Naive thymus-derived CD4-positive, alpha-beta T cell (primary cell): ENCODE measurements around the gene LCA5. TPM values are rescaled to one million over a fixed set of nuclear protein-coding genes. Genes with fewer than 3 reads are reported as not detected.

ENCODE experiments used
- ATAC-seq: fragments of 150-1000 bp; cut with Tn5 transposase; 2 replicates; pipeline ENCODE4 v1.10.0; 2021; ENCODE audit warnings: mild to moderate bottlenecking, moderate library complexity
- CTCF ChIA-PET: fragments of 350-600 bp; sonication (Branson Sonifier 250); formaldehyde crosslinking; loops from one replicate; lab custom pipeline; 2021; ENCODE audit warnings: antibody characterized with exemption; lab: Charles Lee
- POLR2A ChIA-PET: fragments of 350-600 bp; sonication (Branson Sonifier 250); formaldehyde crosslinking; loops from one replicate; lab custom pipeline; 2021; ENCODE audit warnings: antibody characterized with exemption, inconsistent platforms; lab: Charles Lee
- DNase-seq, 9 donors: peaks; one replicate each; pipeline versions ENCODE4 v3.0.0 to v3.0.0-alpha.2; 2020 to 2022; ENCODE audit warnings: mixed read lengths in 1 of 9
- H3K27ac ChIP-seq: one replicate; pipeline ENCODE4 v1.7.0; 2013; ENCODE audit warnings: mild to moderate bottlenecking, low read depth, low read length, moderate library complexity
- H3K27me3 ChIP-seq, 2 donors: one replicate each; pipeline ENCODE4 v1.7.0; 2013; ENCODE audit warnings: low read length in 2 of 2, mild to moderate bottlenecking in 2 of 2, moderate library complexity in 2 of 2; ENCODE audit not compliant: control insufficient read depth in 2 of 2, insufficient read depth in 2 of 2
- H3K36me3 ChIP-seq, 3 experiments: 1 replicate in 2 of 3; 2 replicates in 1 of 3; pipeline ENCODE4 v1.7.0; 2013; ENCODE audit warnings: low read length in 3 of 3, mild to moderate bottlenecking in 3 of 3, moderate library complexity in 1 of 3; ENCODE audit not compliant: insufficient read depth in 3 of 3, control insufficient read depth in 2 of 3
- H3K4me1 ChIP-seq, 2 donors: one replicate each; pipeline ENCODE4 v1.7.0; 2013; ENCODE audit warnings: low read length in 2 of 2, mild to moderate bottlenecking in 2 of 2, moderate library complexity in 1 of 2; ENCODE audit not compliant: control insufficient read depth in 2 of 2, insufficient read depth in 2 of 2
- H3K4me3 ChIP-seq: 2 replicates; pipeline ENCODE4 v1.7.0; 2013; ENCODE audit warnings: mild to moderate bottlenecking, low read length
- H3K9me3 ChIP-seq, 3 experiments: 1 replicate in 2 of 3; 2 replicates in 1 of 3; pipeline ENCODE4 v1.7.0; 2013; ENCODE audit warnings: low read length in 3 of 3; ENCODE audit not compliant: control insufficient read depth in 2 of 3
- H3K27ac Mint-ChIP-seq, 9 donors: one replicate each; pipeline ENCODE4 v1.8.0; 2020 to 2022; ENCODE audit warnings: mixed read lengths in 9 of 9, mild to moderate bottlenecking in 8 of 9, moderate library complexity in 5 of 9, inconsistent platforms in 2 of 9
- H3K27me3 Mint-ChIP-seq, 5 donors: one replicate each; pipeline ENCODE4 v1.8.0; 2021 to 2022; ENCODE audit warnings: mixed read lengths in 5 of 5, mild to moderate bottlenecking in 1 of 5
- H3K36me3 Mint-ChIP-seq, 5 donors: one replicate each; pipeline ENCODE4 v1.8.0; 2020 to 2022; ENCODE audit warnings: mixed read lengths in 5 of 5, mild to moderate bottlenecking in 3 of 5, inconsistent platforms in 1 of 5
- H3K4me1 Mint-ChIP-seq, 7 donors: one replicate each; pipeline ENCODE4 v1.8.0; 2020 to 2022; ENCODE audit warnings: mixed read lengths in 7 of 7, mild to moderate bottlenecking in 3 of 7, inconsistent platforms in 1 of 7
- H3K4me3 Mint-ChIP-seq, 10 donors: one replicate each; pipeline ENCODE4 v1.8.0; 2020 to 2022; ENCODE audit warnings: mild to moderate bottlenecking in 10 of 10, mixed read lengths in 10 of 10, moderate library complexity in 6 of 10, inconsistent platforms in 2 of 10
- H3K9me3 Mint-ChIP-seq, 11 donors: one replicate each; pipeline ENCODE4 v1.8.0; 2020 to 2022; ENCODE audit warnings: mixed read lengths in 11 of 11, mild to moderate bottlenecking in 4 of 11, inconsistent platforms in 1 of 11, moderate library complexity in 1 of 11
- intact Hi-C, 2 donors: fragments of 100-400 bp; cut with micrococcal nuclease; formaldehyde crosslinking; loops; one replicate each; pipeline ENCODE4 v1.15.1; 2023
- polyA plus RNA-seq, 2 donors: library from polyadenylated mRNA; unstranded; fragments of 300-500 nt; fragmentation: Illumina TruSeq; gene quantifications; one replicate each; pipeline ENCODE4 v1.2.3, GENCODE V29; 2021
- total RNA-seq, 6 experiments: library from RNA in 5 of 6; stranded (reverse) in 5 of 6; gene quantifications; 1 replicate in 5 of 6; 2 replicates in 1 of 6; pipeline ENCODE4 v1.2.3 and lab custom pipeline; 2021 to 2026

Gene LCA5
- total and polyA plus RNA-seq, 7 experiments from 2014 or later: 0.10 to 0.65 (median 0.30) TPM

- H3K27ac Mint-ChIP-seq: no peak overlapping the region
- intact Hi-C loops: no loop called here
- peaks cover 3 to 37% (median 19%) of the 10 kb centered on the region in 5 donors for H3K27me3 Mint-ChIP-seq
- no peak overlapping the region for H3K4me3 Mint-ChIP-seq
- no peaks in the 10 kb centered on the region for H3K4me1 Mint-ChIP-seq
- Histone ChIP-seq H3K27me3 (no peaks in the 10 kb centered on the region), H3K27ac (no peak overlapping the region), H3K4me1 (no peaks in the 10 kb centered on the region), H3K9me3 (no peaks in the 10 kb centered on the region), H3K4me3 (no peak overlapping the region), H3K36me3 (no peaks in the 10 kb centered on the region)
- H3K9me3 Mint-ChIP-seq: no peaks in the 10 kb centered on the region
- ChIA-PET CTCF (no interaction called here), POLR2A (no interaction called here)
- DNase-seq (no peak), ATAC-seq (no peak)
- no peaks in the 10 kb centered on the region for H3K36me3 Mint-ChIP-seq
These were observed 71.8 kb downstream of the LCA5 start for GRCh38 chr6:79465381-79465780.

- no peaks in the 10 kb centered on the region for H3K4me1 Mint-ChIP-seq
- H3K36me3 Mint-ChIP-seq: no peaks in the 10 kb centered on the region
- H3K27ac ChIP-seq: no peak overlapping the region
- H3K36me3 ChIP-seq: no peaks in the 10 kb centered on the region
- H3K9me3 Mint-ChIP-seq: peaks cover 0 to 2% (median 0%) of the 10 kb centered on the region in 11 donors
- intact Hi-C loops: no loop called here
- POLR2A ChIA-PET: no interaction called here
- H3K27ac Mint-ChIP-seq: no peak overlapping the region
- ATAC-seq: no peak
- DNase-seq: no peak
- CTCF ChIA-PET: no interaction called here
- no peak overlapping the region for H3K4me3 Mint-ChIP-seq
- H3K9me3 ChIP-seq: no peaks in the 10 kb centered on the region
- no peak overlapping the region for H3K4me3 ChIP-seq
- H3K27me3 Mint-ChIP-seq: peaks cover 3 to 28% (median 14%) of the 10 kb centered on the region in 5 donors
- no peaks in the 10 kb centered on the region for H3K27me3 ChIP-seq
- H3K4me1 ChIP-seq: no peaks in the 10 kb centered on the region
These were observed 73.6 kb downstream of the LCA5 start for GRCh38 chr6:79463621-79464050.

GRCh38 chr6:79461205-79461604 lies 76.0 kb downstream of the LCA5 start:
- Mint-ChIP-seq H3K4me3 (no peak overlapping the region), H3K36me3 (no peaks in the 10 kb centered on the region), H3K27me3 (peaks cover 0 to 21% (median 4%) of the 10 kb centered on the region in 5 donors), H3K27ac (no peak overlapping the region), H3K9me3 (peaks cover 0 to 2% (median 0%) of the 10 kb centered on the region in 11 donors), H3K4me1 (no peaks in the 10 kb centered on the region)
- Histone ChIP-seq H3K27me3 (no peaks in the 10 kb centered on the region), H3K9me3 (no peaks in the 10 kb centered on the region), H3K36me3 (no peaks in the 10 kb centered on the region), H3K4me1 (no peaks in the 10 kb centered on the region), H3K4me3 (no peak overlapping the region), H3K27ac (no peak overlapping the region)
- ATAC-seq (no peak), DNase-seq (no peak)
- ChIA-PET CTCF (no interaction called here), POLR2A (interaction anchor here (0.5 kb wide), 1 partner anchor 645 kb away, joined by 3 read pairs; the partner anchor contains the start of gene BCKDHB)
- intact Hi-C loops: no loop called here

GRCh38 chr6:79455446-79455845 lies 81.8 kb downstream of the LCA5 start:
- ChIA-PET POLR2A (no interaction called here), CTCF (no interaction called here)
- H3K36me3 ChIP-seq: no peaks in the 10 kb centered on the region
- intact Hi-C loops: no loop called here
- H3K36me3 Mint-ChIP-seq: no peaks in the 10 kb centered on the region
- no peaks in the 10 kb centered on the region for H3K4me1 ChIP-seq
- no peak overlapping the region for H3K4me3 ChIP-seq
- H3K4me1 Mint-ChIP-seq: peaks cover 0 to 5% (median 0%) of the 10 kb centered on the region in 7 donors
- no peaks in the 10 kb centered on the region for H3K9me3 ChIP-seq
- peaks cover 0 to 8% (median 5%) of the 10 kb centered on the region in 5 donors for H3K27me3 Mint-ChIP-seq
- H3K9me3 Mint-ChIP-seq: peaks cover 0 to 2% (median 0%) of the 10 kb centered on the region in 11 donors
- no peak overlapping the region for H3K4me3 Mint-ChIP-seq
- no peak for ATAC-seq
- no peaks in the 10 kb centered on the region for H3K27me3 ChIP-seq
- H3K27ac ChIP-seq: no peak overlapping the region
- H3K27ac Mint-ChIP-seq: no peak overlapping the region
- no peak for DNase-seq

DNA sequence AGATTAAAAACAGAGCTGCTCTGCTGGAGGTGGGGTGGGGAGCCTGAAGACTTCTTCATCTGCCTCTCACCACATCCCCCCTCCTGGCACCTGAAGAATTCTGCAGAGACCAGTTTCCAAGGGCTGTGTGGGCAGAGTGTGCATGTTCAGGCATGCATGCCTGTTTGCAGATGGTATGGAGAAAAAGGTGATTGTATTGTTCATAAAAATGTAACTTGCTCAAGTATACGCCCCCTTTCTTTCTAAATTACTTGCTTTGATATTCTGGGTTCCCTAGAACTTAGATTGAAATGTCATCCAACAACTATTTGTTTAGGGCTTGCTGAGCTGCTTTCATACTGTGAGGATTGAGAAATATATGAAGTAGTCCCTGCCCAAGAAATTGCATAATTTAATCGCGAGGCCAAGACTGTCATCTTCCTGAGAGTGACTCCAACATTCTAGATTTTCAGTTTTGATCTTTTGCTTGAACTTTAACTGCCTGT lies 83.6 kb downstream of the LCA5 start:
- Histone ChIP-seq H3K9me3 (no peaks in the 10 kb centered on the region), H3K4me1 (no peaks in the 10 kb centered on the region), H3K27me3 (no peaks in the 10 kb centered on the region), H3K4me3 (no peak overlapping the region), H3K36me3 (no peaks in the 10 kb centered on the region), H3K27ac (no peak overlapping the region)
- DNase-seq: no peak
- Mint-ChIP-seq H3K4me1 (peaks cover 0 to 5% (median 0%) of the 10 kb centered on the region in 7 donors), H3K27ac (no peak overlapping the region), H3K27me3 (peaks cover 0 to 5% (median 0%) of the 10 kb centered on the region in 5 donors), H3K4me3 (no peak overlapping the region), H3K9me3 (no peaks in the 10 kb centered on the region), H3K36me3 (no peaks in the 10 kb centered on the region)
- CTCF ChIA-PET: no interaction called here
- ATAC-seq: peak; percentile 29
- intact Hi-C loops: no loop called here
- POLR2A ChIA-PET: no interaction called here

DNA sequence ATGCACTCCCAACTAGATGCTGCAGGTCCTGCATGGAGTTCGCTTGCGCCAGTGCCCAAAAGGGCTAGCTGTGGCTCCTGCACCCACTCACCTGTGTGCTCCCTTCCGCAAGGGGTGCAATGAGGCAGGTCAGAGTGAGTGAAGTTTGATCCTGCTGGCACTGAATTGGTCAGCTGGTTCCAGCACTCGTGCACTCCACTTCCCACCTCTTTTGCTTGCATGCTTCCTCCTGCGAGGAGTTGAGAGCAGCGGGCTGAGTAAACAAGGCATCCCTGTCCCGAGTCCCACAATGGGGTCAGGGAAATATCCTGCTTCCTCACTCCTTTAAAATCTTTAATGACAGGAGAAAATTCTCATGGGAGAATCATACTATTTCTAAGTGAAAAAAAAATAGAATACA lies 86.2 kb downstream of the LCA5 start:
- H3K4me1 Mint-ChIP-seq: peaks cover 0 to 5% (median 0%) of the 10 kb centered on the region in 7 donors
- H3K4me3 ChIP-seq: no peak overlapping the region
- H3K27me3 Mint-ChIP-seq: peaks cover 0 to 5% (median 0%) of the 10 kb centered on the region in 5 donors
- intact Hi-C loops: no loop called here
- H3K27ac Mint-ChIP-seq: no peak overlapping the region
- no peaks in the 10 kb centered on the region for H3K4me1 ChIP-seq
- H3K9me3 Mint-ChIP-seq: no peaks in the 10 kb centered on the region
- H3K9me3 ChIP-seq: no peaks in the 10 kb centered on the region
- ChIA-PET POLR2A (no interaction called here), CTCF (no interaction called here)
- no peak overlapping the region for H3K4me3 Mint-ChIP-seq
- no peaks in the 10 kb centered on the region for H3K36me3 Mint-ChIP-seq
- ATAC-seq (no peak), DNase-seq (no peak)
- H3K27me3 ChIP-seq: no peaks in the 10 kb centered on the region
- H3K36me3 ChIP-seq: no peaks in the 10 kb centered on the region
- H3K27ac ChIP-seq: no peak overlapping the region

- no peak for ATAC-seq
- Mint-ChIP-seq H3K27ac (no peak overlapping the region), H3K27me3 (peaks cover 0 to 6% (median 1%) of the 10 kb centered on the region in 5 donors), H3K36me3 (peaks cover 0 to 4% (median 0%) of the 10 kb centered on the region in 5 donors), H3K4me3 (no peak overlapping the region), H3K9me3 (peaks cover 0 to 19% (median 5%) of the 10 kb centered on the region in 11 donors), H3K4me1 (no peaks in the 10 kb centered on the region)
- DNase-seq: no peak
- Histone ChIP-seq H3K4me1 (no peaks in the 10 kb centered on the region), H3K4me3 (no peak overlapping the region), H3K27ac (no peak overlapping the region), H3K36me3 (no peaks in the 10 kb centered on the region), H3K27me3 (no peaks in the 10 kb centered on the region), H3K9me3 (no peaks in the 10 kb centered on the region)
- POLR2A ChIA-PET: no interaction called here
- intact Hi-C loops: no loop called here
- CTCF ChIA-PET: no interaction called here
These were observed 91.2 kb downstream of the LCA5 start for GRCh38 chr6:79446006-79446405.
